Left lobe of liver (tissue), 2 donors: ENCODE measurements around the gene ERCC6L2. TPM values are rescaled to one million over a fixed set of nuclear protein-coding genes. Genes with fewer than 3 reads are reported as not detected.

Experiments
- ATAC-seq: fragments of 200-7000 bp; cut with Tn5 transposase; one replicate; pipeline ENCODE4 v1.9.1; 2020; ENCODE audit warnings: mild to moderate bottlenecking, moderate library complexity
- DNase-seq: peaks from one replicate; pipeline ENCODE4 v3.0.0-alpha.2; 2020; ENCODE audit warnings: low spot score
- total RNA-seq: library from RNA; stranded (reverse); gene quantifications from one replicate; pipeline ENCODE4 v1.2.1, GENCODE V29; 2021
- donor health status: DM: no; HTN: no; CAD: no; lungs with moderate emphysema.
- donor health status: DM: no; HTN: yes; CAD: no.

The ERCC6L2 gene
- total RNA-seq, 1 donor from 2014 or later = 13.9 TPM

- DNase-seq (no peak), ATAC-seq (no peak)
These were observed 37.3 kb downstream of the ERCC6L2 start for GRCh38 chr9:95912773-95913172.

GRCh38 chr9:95920017-95920416 is 44.5 kb downstream of the ERCC6L2 start:
- ATAC-seq (no peak), DNase-seq (no peak)

- DNase-seq (no peak), ATAC-seq (peak; percentile 47)
These were observed 48.3 kb downstream of the ERCC6L2 start for GRCh38 chr9:95923794-95924193.

- DNase-seq = no peak
- no peak for ATAC-seq
These were observed 49.5 kb downstream of the ERCC6L2 start for GRCh38 chr9:95924987-95925386.

GRCh38 chr9:95927271-95928004 is 51.9 kb downstream of the ERCC6L2 start:
- DNase-seq (no peak), ATAC-seq (no peak)

- DNase-seq (no peak), ATAC-seq (peak; percentile 62)
These were observed 54.8 kb downstream of the ERCC6L2 start for GRCh38 chr9:95930277-95930676.

- DNase-seq (no peak), ATAC-seq (no peak)
These were observed 60.5 kb downstream of the ERCC6L2 start for GRCh38 chr9:95935861-95936578.

- ATAC-seq (no peak), DNase-seq (no peak)
These were observed 61.1 kb downstream of the ERCC6L2 start for GRCh38 chr9:95936579-95937075.

- ATAC-seq (no peak), DNase-seq (no peak)
These were observed 61.6 kb downstream of the ERCC6L2 start for GRCh38 chr9:95937131-95937530.

- DNase-seq (no peak), ATAC-seq (no peak)
These were observed 63.2 kb downstream of the ERCC6L2 start for GRCh38 chr9:95938724-95939123.

GRCh38 chr9:95939472-95939871 is 64.0 kb downstream of the ERCC6L2 start:
- no peak for ATAC-seq

GRCh38 chr9:95940265-95940664 is 64.8 kb downstream of the ERCC6L2 start:
- ATAC-seq (no peak), DNase-seq (no peak)

More at GRCh38 chr9:95939472-95939871, 64.0 kb downstream of the ERCC6L2 start:
- no peak for DNase-seq

GRCh38 chr9:95942016-95942415 is 66.5 kb downstream of the ERCC6L2 start:
- DNase-seq (no peak), ATAC-seq (no peak)

GRCh38 chr9:95947118-95947517 is 71.6 kb downstream of the ERCC6L2 start:
- DNase-seq (no peak), ATAC-seq (no peak)

GRCh38 chr9:95952471-95952870 is 77.0 kb downstream of the ERCC6L2 start:
- ATAC-seq (no peak), DNase-seq (no peak)

- DNase-seq = no peak
- no peak for ATAC-seq
These were observed 78.5 kb downstream of the ERCC6L2 start for GRCh38 chr9:95953986-95954385.

- ATAC-seq = no peak
- no peak for DNase-seq
These were observed 79.4 kb downstream of the ERCC6L2 start for GRCh38 chr9:95954940-95955339.

GRCh38 chr9:95962936-95963335 is 87.4 kb downstream of the ERCC6L2 start:
- no peak for DNase-seq
- no peak for ATAC-seq

- DNase-seq (no peak), ATAC-seq (peak; percentile 24)
These were observed 88.2 kb downstream of the ERCC6L2 start for GRCh38 chr9:95963659-95964058.

- ATAC-seq (no peak), DNase-seq (no peak)
These were observed 90.8 kb downstream of the ERCC6L2 start for GRCh38 chr9:95966306-95966705.

- ATAC-seq (no peak), DNase-seq (no peak)
These were observed 94.8 kb downstream of the ERCC6L2 start for GRCh38 chr9:95970317-95970716.

GRCh38 chr9:95971815-95972214 is 96.3 kb downstream of the ERCC6L2 start:
- ATAC-seq = no peak
- DNase-seq = no peak
